ENCODE measurements around the gene ZDHHC1.
"Not testable (repeated sequence)": the region's sequence is repeated elsewhere in the genome, so short reads cannot be mapped to it uniquely, and the experiment has no call there.

The ZDHHC1 gene

DNA sequence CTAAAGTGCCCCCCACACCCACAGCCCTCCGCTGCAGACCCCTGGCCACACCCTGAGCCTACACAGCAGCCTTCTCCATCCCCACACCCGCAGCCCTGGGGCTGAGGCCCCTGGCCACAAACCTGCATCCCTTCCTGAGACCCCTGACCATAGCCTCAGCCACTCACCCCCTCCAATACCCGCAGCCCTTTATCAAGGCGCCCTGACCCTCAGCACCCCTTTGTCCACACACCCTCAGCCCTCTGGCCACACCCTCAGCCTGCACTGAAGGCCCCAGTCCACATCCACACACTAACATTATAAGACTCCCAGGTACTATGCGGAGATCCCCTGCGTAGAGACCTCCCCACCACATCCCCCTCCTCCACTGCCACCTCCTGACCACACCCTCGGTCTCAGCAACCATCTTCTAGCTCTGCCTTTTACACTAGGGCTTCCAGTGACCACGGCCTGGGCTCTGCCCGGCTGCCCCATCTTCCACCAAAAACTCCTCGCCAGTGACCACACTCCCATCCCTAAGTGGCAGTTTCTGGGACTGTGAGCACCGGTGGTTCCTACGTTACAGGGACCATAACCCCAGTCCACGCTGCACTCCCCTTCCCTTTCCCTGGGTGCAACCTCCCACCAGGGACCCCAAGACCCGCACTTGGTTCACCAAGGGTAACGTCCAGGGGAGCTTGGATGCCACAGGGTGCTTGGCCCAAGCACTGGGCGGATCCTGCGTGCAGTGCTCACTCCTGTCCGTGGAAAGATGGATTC lies 23.8 kb downstream of the ZDHHC1 start:
- DNase-seq = no peak

DNA sequence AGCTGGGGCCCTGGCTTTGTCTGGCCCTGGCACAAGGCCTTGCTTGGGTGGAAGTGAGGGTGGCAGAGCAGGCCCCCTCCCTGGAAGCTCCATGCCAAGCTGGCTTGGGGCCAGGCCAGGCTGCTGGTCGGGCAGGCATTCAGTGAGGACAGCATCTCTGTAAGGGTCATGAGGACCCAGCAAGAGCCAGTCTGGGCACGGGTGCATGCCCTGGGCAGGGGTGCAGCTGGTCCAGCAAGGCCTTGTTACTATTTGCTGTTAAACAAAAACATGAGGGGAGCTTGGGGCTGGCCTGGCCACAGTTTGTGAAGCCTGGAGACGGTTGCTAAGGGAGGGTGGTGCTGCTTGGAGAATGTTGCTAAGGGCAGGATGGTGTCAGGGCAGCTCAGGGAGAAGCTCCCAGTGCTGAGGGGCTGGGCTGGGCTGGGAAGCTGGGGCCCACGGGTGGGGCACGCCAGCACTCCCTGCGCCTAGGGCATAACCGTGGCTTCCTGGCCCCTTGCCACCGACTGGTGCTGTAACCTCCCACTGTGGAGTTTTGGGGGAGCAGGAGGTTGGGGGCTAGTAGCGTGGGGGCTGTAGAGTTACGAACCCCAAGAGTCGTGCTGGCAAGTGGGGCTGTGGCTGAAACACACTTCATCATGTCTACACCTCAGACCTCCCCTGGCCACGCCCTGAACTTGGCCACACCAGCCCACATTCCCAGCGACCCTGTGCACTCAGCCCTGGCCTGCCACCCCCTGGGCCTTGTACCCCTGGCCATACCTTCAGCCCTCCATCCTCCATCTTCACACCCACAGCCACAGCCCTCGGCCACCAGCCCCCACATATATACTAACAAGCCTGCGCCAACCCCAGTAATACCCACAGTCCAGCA lies 24.6 kb downstream of the ZDHHC1 start:
- no peak for DNase-seq

DNA sequence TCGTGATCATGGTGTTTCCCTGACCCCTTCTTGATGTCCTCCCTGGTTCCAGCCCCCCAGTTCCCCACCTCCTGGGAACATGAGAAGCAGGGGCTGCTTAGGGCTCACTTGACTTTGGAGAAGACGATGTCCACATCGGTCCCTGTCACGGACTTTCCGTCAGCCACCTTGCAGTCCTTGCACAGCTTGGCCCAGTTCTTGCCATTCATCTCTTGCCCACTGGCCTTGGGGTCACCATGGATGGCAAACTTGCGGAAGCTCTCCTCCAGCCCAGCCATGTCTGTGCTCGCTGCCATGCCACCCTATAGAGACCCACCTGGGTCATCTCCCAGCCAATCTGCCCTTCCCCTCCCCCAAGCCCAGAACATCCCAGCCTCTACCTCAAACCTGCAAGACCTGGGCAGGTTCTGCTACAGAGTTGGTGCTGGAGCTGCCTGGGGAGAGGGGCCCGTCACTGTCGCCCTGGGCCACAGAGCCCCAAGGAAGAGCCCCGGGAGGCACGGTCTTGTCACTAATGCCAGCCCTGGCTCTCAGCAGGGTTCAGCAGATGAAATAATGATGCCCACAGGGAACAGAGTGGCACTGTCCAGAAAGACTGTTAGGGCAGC lies 25.4 kb downstream of the ZDHHC1 start:
- no peak for DNase-seq

DNA sequence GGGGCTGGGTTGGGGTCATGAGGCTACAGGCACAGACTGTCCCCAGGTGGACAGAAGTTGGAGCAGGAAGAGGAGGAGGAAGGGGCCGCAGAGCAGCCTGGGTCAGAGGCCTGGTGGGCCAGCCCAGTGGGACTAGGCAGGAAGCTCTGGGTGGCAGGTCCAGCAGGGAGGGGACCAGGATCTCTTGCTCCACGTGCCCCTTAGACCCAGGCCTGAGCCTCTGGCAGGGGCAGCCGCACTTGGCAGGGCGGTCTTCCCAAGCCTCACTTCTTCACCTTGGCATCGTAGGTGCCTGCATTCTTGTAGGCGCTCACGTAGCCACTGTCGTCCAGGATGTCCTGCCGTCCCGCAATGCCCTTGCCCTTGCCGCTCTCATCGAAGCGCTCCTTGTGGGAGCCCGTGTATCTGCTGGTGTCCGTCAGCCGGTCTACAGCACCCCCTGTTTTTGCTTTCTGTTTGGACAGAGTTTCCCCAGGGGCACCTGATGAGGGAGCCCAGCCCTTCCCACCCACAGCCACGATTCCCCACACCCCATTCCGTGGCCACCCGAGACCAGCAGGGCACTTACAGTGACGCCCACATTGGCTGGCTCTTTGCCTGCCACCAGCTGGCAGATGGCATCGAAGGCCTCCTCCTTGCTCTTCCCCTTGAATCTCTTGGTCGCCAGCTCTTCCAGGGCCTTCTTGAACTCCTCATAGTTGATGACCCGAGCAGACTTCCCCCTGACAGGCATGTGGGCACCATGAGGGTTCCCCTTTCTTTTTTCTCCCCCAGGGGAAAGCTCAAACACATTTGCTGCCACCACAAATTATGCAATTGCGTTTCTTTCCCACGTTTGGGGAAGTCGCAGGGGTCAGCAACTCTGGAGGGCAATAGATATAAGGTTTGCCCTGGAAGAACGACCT lies 26.1 kb downstream of the ZDHHC1 start:
- DNase-seq = no peak

DNA sequence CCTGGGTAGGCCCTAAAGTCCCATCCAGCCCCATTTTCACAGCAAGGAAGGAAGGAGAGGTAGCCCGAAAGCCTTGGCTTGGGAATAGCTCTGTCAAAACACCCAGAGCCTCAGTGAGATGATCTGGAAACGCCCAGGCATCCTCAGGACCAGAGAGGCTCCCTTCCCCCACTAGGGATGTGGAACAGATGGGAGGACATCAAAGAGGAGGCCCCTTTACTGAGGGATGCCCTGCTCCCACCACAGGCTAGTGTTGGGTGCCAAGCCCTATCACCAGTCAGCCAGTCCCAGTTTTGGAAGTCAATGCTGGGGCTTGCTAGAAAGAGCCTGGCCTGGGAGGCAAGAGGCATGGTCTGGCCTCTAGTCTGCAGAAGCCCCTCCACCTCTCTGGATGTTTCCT lies 27.7 kb downstream of the ZDHHC1 start:
- no peak for DNase-seq

DNA sequence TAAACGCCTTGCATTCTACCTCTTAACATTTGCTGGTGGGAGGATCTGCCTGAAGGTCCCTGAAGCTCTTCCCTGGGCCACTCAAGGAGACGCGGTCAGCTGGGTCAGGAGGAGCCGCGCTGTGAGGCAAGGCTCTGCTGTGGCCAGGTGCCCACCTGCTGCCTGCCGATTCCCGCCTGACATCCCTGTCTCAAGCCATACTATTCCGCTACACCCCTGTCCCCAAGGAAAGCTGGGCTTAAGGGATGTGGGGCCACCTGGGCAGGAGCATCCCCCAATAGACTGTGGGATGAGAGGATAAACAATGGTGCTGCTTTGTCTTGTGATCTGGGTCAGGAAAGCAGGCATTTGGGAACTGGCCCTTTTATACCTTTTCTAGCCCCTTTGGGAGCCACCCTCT lies 28.1 kb downstream of the ZDHHC1 start:
- no peak for DNase-seq

DNA sequence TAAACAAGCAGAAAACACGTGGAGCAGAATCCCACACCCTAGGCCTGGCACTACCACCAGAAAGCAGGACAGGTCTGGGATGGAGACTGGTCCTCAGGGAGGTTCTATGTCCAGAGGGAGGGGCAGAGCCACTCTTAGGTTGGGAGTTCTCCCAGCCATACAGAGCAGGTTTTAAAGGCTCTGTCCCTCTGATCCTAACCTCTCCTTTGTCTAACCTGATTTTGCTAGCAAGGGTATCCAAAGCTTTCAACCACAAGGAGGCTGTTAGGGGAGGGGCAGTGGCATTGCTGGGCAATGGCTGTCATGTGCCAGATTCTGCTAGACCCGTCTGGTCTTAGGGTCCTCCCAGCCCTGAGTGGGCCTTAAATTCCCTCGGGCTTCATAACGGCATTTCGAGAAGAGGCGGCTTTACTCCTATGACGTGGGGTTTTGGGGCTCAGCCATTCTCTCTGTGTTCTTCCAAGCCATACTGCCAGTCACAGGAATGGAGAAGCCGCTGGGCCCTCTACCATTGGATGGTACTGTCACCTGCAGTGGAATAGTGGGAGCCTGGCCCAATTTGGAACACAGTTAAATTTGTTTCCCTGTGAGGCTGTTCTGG lies 28.7 kb downstream of the ZDHHC1 start:
- DNase-seq = no peak

DNA sequence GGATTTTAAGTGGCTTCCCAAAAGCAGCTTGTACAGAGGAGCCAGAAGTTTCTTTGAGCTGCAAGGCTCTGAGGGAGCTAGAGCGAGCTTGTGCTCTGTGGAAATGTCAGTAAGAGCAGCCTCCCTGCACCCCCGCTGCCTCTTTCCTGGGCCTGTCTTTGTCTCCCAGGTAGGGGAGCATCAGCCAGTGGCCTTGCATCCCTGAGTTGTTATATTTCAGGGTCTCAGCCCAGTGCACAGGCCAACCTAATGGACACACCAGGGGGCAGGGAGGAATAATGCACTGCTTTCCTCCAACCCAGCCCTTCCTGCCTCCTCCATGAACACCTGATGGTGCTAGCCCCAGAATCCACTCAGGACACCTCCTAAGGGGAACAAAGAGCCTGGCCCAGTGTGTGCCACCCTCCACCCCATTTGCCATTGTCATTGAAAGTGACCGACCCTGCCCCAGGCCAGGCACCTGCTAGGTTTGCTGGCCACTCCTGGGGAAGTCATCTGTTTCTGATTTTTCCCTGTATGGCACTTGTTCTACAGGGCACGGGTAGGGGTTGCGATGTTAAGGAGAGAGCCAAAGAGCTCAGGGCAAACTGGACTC lies 29.3 kb downstream of the ZDHHC1 start:
- DNase-seq = no peak

DNA sequence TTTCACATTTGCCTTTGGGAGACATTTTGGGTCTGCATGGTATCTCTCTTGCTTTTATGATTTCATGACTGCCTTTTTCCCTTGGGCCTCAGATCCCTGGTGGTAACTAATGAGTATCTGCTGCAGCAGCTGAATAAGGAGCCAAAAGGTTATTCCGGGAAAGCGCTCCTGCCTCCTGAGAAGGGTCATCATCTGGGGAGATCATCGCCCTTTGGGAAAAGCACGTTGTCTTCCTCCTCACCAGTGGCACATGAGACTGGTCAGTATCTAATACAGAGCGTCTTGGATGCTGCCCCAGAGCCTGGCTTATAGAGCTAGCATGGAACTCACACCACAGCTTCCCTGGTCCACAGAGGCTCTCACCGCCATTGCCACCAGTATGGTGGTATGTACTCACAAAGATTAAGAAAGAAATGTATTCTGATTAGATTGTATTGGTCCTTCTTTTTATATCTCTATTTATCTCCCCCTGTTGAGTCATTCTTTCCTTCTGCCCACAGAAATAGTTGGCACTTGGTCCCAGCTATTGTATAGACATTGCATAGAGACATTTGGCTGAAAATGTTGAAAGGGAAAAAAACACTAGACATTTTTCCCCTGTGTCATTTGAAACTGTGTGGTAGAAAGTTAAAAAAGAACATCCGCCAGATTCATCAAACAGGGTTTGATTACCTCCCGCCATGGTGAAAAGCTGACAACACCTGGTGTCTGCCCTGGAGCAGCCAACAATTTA lies 31.3 kb downstream of the ZDHHC1 start:
- no peak for DNase-seq

DNA sequence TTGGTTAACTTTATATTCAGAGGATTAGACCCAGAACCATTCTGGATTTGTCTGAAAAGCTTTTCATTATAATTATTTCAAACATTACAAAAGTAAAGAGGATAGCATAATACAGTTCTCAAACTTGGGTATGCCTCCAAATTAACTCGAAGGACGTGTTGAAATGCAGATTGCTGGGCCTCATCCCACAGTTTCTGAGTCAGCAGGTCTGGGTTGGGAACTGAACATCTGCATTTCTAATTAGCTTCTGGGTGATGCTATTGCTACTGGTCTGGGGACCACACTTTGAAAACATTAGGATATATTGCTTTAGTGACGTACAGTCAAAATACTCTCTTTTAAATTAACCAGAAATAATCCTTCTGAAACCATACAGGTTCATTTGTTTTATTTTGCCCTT lies 33.0 kb downstream of the ZDHHC1 start:
- no peak for DNase-seq

DNA sequence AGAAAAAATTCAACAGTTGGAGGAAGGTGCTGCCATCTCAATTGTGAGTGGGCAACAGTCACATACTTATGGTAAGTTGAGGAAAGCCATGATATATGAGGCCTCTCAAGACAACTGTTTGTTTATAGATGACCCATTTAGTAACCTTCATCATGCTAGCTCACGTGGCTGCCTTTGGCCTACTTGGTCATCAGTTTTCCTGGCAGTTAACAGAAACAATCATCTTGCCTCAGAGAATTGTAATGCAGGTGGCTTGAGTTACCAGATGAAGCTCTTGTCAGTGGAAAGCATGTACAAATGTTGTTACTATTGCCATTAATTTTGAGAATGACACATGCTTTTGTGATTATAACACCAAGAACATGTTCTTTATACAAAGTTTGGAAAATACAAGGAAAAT lies 37.6 kb downstream of the ZDHHC1 start:
- DNase-seq = no peak

DNA sequence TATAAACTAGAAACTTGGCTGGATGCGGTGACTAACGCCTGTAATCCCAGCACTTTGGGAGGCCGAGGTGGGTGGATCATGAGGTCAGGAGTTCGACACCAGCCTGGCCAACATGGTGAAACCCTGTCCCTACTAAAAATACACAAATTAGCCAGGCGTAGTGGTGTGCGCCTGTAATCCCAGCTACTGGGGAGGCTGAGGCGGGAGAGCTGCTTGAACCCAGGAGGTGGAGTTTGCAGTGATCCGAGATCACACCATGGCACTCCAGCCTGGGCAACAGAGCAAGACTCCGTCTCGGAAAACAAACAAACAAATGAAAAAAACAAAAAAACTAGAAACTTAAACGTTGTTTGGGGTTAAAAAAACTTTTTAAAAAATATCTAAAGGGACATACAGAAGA lies 40.3 kb downstream of the ZDHHC1 start:
- DNase-seq = not testable (repeated sequence)

DNA sequence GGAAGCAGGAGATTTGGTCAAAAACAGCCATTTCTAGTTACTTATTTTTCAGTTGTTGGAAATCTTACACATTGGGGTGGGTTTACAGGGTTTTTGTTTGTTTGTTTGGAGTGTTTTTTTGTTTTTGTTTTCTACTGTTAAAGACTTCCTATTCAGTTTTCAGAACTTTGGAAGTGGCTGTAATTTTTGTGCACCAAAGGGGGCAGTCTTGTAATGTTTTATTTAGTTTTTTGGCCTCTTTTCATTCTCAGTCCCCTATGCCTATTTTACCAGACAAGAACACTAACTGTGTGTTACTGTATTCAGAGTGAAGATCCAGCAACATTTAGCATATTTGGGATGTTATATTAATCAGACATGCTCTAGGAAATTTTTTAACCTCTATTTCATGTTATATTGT lies 43.6 kb downstream of the ZDHHC1 start:
- no peak for DNase-seq

DNA sequence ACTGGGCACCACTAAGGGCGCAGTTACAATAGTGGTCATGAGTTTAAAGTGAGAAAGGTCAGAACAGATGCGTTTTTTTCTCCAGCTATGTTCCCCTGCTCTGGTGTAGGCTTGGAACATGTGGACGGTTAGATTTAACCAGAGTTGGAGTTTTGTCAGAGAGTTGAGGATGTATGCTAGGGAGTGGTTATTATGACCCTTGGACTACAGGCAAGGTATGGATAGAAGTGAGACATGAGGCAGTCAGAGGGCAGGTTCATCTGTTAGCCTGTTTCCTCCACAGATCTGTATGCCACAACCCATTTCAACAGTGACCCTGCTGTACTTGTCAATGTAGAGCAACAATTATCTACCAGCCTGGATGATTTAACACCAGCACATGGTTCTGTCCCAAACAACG lies 45.6 kb downstream of the ZDHHC1 start:
- no peak for DNase-seq

DNA sequence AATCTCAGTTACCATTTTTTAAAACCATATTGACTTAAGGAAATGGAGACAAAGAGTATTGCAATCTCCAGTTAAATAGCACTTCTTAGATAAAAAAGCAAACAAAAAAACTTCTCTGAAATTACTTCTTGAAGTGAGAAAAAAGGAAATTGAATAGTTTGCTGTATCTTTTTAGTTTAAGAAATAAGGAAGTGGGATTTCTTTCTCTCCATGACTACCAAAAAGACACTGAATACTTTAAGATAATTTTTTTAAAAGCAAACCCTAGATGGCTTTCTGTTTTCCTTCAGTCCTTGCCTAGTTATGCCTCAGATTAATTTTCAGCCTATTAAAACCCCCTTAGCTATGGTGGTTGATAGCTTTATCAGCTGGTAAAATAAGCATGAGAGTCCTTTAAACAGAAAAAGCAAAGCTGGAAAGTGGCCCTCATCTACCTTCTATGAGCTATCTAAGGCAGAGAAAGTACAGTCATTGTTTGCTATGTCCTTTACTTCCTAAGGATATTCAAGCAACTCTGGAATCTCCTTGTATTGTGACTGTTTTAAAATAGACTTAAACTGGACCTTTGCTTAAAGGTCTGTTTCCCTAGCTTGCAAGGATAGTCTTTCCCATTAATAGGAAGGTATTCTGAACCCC lies 51.6 kb downstream of the ZDHHC1 start:
- no peak for DNase-seq

DNA sequence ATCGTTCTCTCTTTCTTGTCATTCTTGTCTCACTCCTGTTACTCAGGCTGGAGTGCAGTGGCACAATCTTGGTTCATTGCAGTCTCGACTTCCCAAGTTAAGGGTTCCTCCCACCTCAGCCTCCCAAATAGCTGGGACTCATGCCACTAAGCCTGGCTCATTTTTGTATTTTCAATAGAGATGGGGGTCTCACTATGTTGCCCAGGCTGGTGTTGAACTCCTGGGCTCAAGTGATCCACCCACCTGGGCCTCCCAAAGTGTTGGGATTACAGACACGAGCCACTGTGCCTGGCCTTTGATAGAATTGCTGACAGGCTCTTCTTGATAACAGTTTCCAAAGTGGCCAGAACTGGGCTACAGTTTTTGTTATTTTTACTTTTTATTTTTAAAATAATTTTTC lies 55.2 kb downstream of the ZDHHC1 start:
- no peak for DNase-seq

DNA sequence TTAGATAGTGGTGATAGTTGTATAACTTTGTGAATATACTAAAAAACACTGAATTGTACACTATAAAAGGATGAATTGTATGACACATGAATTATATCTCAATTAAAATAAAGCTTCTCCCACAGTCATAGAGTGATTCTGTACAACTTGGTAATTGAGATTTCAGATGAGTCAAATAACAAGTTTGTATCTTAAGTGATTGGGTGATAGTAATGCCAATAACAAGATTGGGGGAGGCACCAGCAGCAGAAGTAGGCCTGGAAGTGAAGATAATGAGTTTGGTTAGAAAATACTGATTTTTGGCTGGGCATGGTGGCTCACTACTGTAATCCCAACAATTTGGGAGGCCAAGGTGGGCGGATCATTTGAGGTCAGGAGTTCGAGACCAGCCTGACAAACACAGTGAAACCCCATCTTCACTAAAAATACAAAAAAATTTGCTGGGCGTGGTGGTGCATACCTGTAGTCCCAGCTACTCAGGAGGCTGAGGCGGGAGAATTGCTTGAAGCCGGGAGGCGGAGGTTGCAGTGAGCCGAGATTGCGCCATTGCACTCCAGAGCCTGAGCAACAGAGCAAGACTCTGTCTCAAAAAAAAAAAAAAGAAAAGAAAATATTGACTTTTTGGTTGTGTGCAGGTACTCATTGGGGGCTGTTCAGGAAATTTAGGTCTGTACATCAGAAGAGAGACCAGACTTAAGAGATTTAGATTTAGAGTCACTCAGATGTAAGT lies 56.6 kb downstream of the ZDHHC1 start:
- DNase-seq = not testable (repeated sequence)

DNA sequence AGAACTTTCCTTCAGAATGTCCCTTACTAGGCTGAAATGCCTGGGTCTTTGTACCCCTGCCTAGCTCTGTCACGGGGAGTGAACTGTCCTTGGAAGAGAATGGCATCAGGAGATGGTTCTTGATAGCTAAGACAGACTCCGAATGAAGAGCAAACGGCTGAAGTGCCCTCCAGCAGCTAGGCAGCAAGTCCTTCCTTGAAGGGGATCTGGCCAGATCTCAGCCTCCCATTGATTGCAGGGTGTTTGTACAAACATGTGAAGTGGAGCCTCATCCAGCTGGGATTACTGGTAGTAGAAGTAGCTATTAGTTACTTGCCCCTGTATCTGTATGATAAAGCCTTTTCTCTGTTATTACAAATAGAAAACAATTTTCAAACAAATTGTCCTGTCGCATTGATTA lies 58.7 kb downstream of the ZDHHC1 start:
- DNase-seq = no peak

DNA sequence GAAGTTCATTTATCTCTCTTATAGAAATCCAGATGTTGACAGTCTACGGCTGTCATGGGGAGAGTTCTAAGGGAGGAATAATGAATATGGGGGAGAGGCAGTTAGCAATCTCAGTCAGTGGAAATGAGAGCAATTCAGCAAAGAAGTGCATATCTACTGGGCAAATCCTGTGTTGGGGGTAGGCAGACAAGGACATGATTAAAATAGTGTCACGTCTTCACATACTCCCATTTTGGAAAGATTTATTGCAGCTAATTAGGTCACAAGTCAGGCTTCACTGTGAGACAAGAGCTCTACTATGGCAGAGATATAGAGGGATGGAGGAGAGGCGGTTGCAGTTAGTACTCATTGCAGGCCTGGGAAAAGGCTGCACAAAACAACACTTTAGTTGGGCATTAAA lies 59.9 kb downstream of the ZDHHC1 start:
- no peak for DNase-seq

DNA sequence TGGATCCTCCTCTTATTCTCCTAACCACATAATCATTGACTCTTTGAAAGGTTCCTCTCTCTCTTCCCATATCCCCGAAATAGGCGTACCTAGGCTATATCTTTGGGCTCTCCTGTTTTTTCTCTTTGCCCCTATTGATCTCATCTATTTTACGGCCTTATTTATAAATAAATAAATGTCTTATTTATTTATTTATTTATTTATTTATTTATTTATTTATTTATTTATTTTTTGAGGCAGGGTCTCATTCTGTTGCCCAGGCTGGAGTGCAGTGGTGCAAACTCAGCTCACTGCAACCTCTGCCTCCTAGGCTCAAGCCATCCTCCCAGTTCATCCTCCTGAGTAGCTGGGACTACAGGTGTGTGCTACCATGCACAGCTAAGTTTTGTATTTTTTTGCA lies 63.8 kb downstream of the ZDHHC1 start:
- not testable (repeated sequence) for DNase-seq

Data from SHP77 (cell line).